Activated T-helper 9 cell treated with anti-CD3 and anti-CD28 coated beads, Interleukin-2, amount 50 U/mL, for 16 hours (primary cell): Measurements from ENCODE around the gene DBNL.
"Not testable (repeated sequence)": the region's sequence is repeated elsewhere in the genome, so short reads cannot be mapped to it uniquely, and the experiment has no call there.

Source experiments
- DNase-seq: peaks from one replicate; pipeline ENCODE4 v3.0.0-alpha.2; 2020; ENCODE audit warnings: low read depth

The DBNL gene

GRCh38 chr7:44044315-44045225, at the start of gene DBNL:
DBNL (plus strand) TSS chr7:44044702; CDS start chr7:44044738, 36 bp downstream.
- peak; percentile 90 for DNase-seq

- DNase-seq = not testable (repeated sequence)
Measured at GRCh38 chr7:43997532-43997931, 47.0 kb upstream of the DBNL start, which contains the start of gene SPDYE1. SPDYE1 (plus strand) TSS chr7:43997897; CDS start chr7:43999950, 2,053 bp downstream.

GRCh38 chr7:44012081-44012480, 32.4 kb upstream of the DBNL start:
- DNase-seq = not testable (repeated sequence)

- not testable (repeated sequence) for DNase-seq
Measured at GRCh38 chr7:44015090-44015489, 29.4 kb upstream of the DBNL start.

- DNase-seq = peak; percentile 99
Measured at GRCh38 chr7:44018857-44019807, 25.4 kb upstream of the DBNL start.

GRCh38 chr7:44019825-44020224, 24.7 kb upstream of the DBNL start:
- DNase-seq = not testable (repeated sequence)

GRCh38 chr7:44022069-44022468, 22.4 kb upstream of the DBNL start:
- DNase-seq = not testable (repeated sequence)

GRCh38 chr7:44022796-44023467, 21.6 kb upstream of the DBNL start:
- DNase-seq = not testable (repeated sequence)

GRCh38 chr7:44029433-44029832, 15.1 kb upstream of the DBNL start:
- DNase-seq = not testable (repeated sequence)

- not testable (repeated sequence) for DNase-seq
Measured at GRCh38 chr7:44030029-44030428, 14.5 kb upstream of the DBNL start.

GRCh38 chr7:44031319-44031718, 13.2 kb upstream of the DBNL start:
- DNase-seq = not testable (repeated sequence)

GRCh38 chr7:44032031-44032430, 12.5 kb upstream of the DBNL start:
- not testable (repeated sequence) for DNase-seq

GRCh38 chr7:44033971-44034844, 10.3 kb upstream of the DBNL start:
- DNase-seq = not testable (repeated sequence)

- not testable (repeated sequence) for DNase-seq
Measured at GRCh38 chr7:44036364-44036763, 8.1 kb upstream of the DBNL start.

- not testable (repeated sequence) for DNase-seq
Measured at GRCh38 chr7:44037951-44038350, 6.6 kb upstream of the DBNL start.

- not testable (repeated sequence) for DNase-seq
Measured at GRCh38 chr7:44038553-44038952, 5.9 kb upstream of the DBNL start.

- peak; percentile 70 for DNase-seq
Measured at GRCh38 chr7:44038961-44039558, 5.4 kb upstream of the DBNL start.

GRCh38 chr7:44039800-44040492, 4.6 kb upstream of the DBNL start:
- not testable (repeated sequence) for DNase-seq

GRCh38 chr7:44040493-44040891, 4.0 kb upstream of the DBNL start:
- peak; percentile 60 for DNase-seq

GRCh38 chr7:44042221-44042620, 2.3 kb upstream of the DBNL start:
- DNase-seq = no peak
